Measurements from ENCODE around the gene CELF3. TPM values are rescaled to one million over a fixed set of nuclear protein-coding genes. Genes with fewer than 3 reads are reported as not detected.

CELF3 gene
- polyA plus RNA-seq, 1 of the 3 experiments (the other 2 are of a cell fraction) = 0.25 TPM

DNA sequence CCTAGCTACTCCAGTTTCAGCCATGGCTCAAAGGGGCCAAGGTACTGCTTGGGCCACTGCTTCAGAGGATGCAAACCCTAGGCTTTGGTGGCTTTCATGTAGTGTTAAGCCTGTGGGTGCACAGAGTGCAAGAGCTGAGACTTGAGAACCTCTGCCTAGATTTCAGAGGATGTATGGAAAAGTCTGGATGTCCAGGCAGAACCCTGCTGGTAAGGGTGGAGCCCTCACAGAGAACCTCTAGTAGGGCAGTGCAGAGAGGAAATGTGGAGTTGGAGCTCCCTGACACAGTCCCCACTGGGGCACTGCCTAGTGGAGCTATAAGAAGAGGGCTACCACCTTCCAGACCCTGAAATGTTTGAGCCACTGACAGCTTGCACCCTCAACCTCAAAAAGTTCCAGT, 20.9 kb upstream of the CELF3 start:
- Histone ChIP-seq H3K27me3 (ENCODE audit: insufficient read depth) (peaks cover 16% of the 10 kb centered on the region; the same call in 1 of the 2 replicates), H3K4me1 (ENCODE audit: control insufficient read depth in 1 of 2, insufficient read depth in 2 of 2, low read depth in 1 of 2, low read length in 1 of 2) (peaks cover 0 to 4% of the 10 kb centered on the region in 2 experiments; a peak in 1 of 4 replicates), H3K9me2 (no peaks in the 10 kb centered on the region), H3K9ac (no peak overlapping the region), H3K4me3 (ENCODE audit: low read depth in 2 of 2, low read length in 1 of 2) (no peak overlapping the region), H3K9me3 (no peaks in the 10 kb centered on the region), H3K27ac (ENCODE audit: low read depth in 2 of 2, low read length in 1 of 2) (no peak overlapping the region), H3K4me2 (no peak overlapping the region), H3F3A (replicated peaks; ENCODE audit: insufficient read depth) (no peaks in the 10 kb centered on the region), H3K79me2 (ENCODE audit: insufficient read depth) (no peaks in the 10 kb centered on the region), H4K20me1 (ENCODE audit: insufficient read depth) (no peaks in the 10 kb centered on the region), H2AFZ (ENCODE audit: low read depth) (no peak overlapping the region), H3K36me3 (replicated peaks in 1 of 2; ENCODE audit: control insufficient read depth in 1 of 2, insufficient read depth in 2 of 2, low read length in 1 of 2) (no peaks in the 10 kb centered on the region)
- POLR2A ChIA-PET = no interaction called here
- CTCF ChIA-PET = interaction anchor here (1.6 to 3.3 kb wide), 2 partner anchors 99 to 144 kb away, joined by 4 to 12 read pairs; no protein-coding TSS in a partner anchor
- TF ChIP-seq MXI1 (IDR thresholded peaks at IDR 0.05; ENCODE audit: low read depth, low read length) = no peak
- TF ChIP-seq TAF1 (IDR thresholded peaks at IDR 0.05; ENCODE audit: borderline replicate concordance, low read depth, low read length) = no peak
- TF ChIP-seq, protein P1, sequence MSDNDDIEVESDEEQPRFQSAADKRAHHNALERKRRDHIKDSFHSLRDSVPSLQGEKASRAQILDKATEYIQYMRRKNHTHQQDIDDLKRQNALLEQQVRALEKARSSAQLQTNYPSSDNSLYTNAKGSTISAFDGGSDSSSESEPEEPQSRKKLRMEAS (IDR thresholded peaks at IDR 0.05; ENCODE audit: low read depth) = no peak
- no peak for TF ChIP-seq SMC3 (IDR thresholded peaks at IDR 0.05; ENCODE audit: low read depth, low read length)
- TF ChIP-seq EP300 (IDR thresholded peaks at IDR 0.05; ENCODE audit: borderline replicate concordance in 1 of 2, low read depth in 1 of 2, low read length in 1 of 2) = no peak
- TF ChIP-seq, protein P2, sequence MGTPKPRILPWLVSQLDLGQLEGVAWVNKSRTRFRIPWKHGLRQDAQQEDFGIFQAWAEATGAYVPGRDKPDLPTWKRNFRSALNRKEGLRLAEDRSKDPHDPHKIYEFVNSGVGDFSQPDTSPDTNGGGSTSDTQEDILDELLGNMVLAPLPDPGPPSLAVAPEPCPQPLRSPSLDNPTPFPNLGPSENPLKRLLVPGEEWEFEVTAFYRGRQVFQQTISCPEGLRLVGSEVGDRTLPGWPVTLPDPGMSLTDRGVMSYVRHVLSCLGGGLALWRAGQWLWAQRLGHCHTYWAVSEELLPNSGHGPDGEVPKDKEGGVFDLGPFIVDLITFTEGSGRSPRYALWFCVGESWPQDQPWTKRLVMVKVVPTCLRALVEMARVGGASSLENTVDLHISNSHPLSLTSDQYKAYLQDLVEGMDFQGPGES (IDR thresholded peaks at IDR 0.05; ENCODE audit: low read depth, low read length) = no peak
- no peak for TF ChIP-seq MEF2A (IDR thresholded peaks at IDR 0.05; ENCODE audit: borderline replicate concordance, low read depth)
- TF ChIP-seq FOXM1 (IDR thresholded peaks at IDR 0.05; ENCODE audit: low read depth) = no peak
- no peak for TF ChIP-seq FOXJ3 (CRISPR knock-in tag; IDR thresholded peaks at IDR 0.05)
- no peak for TF ChIP-seq SIN3A (IDR thresholded peaks at IDR 0.05; ENCODE audit: borderline replicate concordance, low read depth, low read length)
- TF ChIP-seq GATA2 (CRISPR knock-in tag; IDR thresholded peaks at IDR 0.05) = no peak
- no peak for TF ChIP-seq POLR2AphosphoS5 (IDR thresholded peaks at IDR 0.05; ENCODE audit: low read depth, low read length)
- TF ChIP-seq ELF1 (IDR thresholded peaks at IDR 0.05) = no peak
- no peak for TF ChIP-seq EZH2phosphoT487 (IDR thresholded peaks at IDR 0.05; ENCODE audit: borderline replicate concordance, low read depth)
- TF ChIP-seq, protein P3, sequence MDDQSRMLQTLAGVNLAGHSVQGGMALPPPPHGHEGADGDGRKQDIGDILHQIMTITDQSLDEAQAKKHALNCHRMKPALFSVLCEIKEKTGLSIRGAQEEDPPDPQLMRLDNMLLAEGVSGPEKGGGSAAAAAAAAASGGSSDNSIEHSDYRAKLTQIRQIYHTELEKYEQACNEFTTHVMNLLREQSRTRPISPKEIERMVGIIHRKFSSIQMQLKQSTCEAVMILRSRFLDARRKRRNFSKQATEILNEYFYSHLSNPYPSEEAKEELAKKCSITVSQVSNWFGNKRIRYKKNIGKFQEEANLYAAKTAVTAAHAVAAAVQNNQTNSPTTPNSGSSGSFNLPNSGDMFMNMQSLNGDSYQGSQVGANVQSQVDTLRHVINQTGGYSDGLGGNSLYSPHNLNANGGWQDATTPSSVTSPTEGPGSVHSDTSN (IDR thresholded peaks at IDR 0.05) = no peak
- no peak for TF ChIP-seq RCOR1 (IDR thresholded peaks at IDR 0.05; ENCODE audit: low read length)
- no peak for DNase-seq

DNA sequence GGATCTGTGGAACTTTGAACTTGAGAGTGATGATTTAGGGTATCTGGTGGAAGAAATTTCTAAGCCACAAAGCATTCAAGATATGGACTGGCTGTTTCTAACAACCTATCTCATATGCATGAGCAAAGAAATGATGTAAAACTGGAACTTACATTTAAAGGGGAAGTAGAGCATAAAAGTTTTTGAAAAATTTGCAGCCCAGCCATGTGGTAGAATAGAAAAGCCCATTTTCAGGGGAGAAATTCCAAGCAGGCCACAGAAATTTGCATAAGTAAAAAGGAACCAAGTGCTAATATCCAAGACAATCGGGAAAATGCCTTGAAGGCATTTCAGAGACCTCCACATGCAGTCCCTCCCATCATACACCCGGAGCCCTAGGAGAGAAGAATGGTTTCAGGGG, 20.4 kb upstream of the CELF3 start:
- no peaks in the 10 kb centered on the region for H4K20me1 ChIP-seq (ENCODE audit: insufficient read depth)
- no peak for DNase-seq
- H3K4me2 ChIP-seq = no peak overlapping the region
- no peak overlapping the region for H3K27ac ChIP-seq (ENCODE audit: low read depth in 2 of 2, low read length in 1 of 2)
- H3K9ac ChIP-seq = no peak overlapping the region
- H3K9me2 ChIP-seq = no peaks in the 10 kb centered on the region
- H2AFZ ChIP-seq (ENCODE audit: low read depth) = no peak overlapping the region
- H3K4me1 ChIP-seq (ENCODE audit: control insufficient read depth in 1 of 2, insufficient read depth in 2 of 2, low read depth in 1 of 2, low read length in 1 of 2) = peaks cover 0 to 4% of the 10 kb centered on the region in 2 experiments; a peak in 1 of 4 replicates
- H3K36me3 ChIP-seq (replicated peaks in 1 of 2; ENCODE audit: control insufficient read depth in 1 of 2, insufficient read depth in 2 of 2, low read length in 1 of 2) = no peaks in the 10 kb centered on the region
- peaks cover 12% of the 10 kb centered on the region; the same call in 1 of the 2 replicates for H3K27me3 ChIP-seq (ENCODE audit: insufficient read depth)
- H3K4me3 ChIP-seq (ENCODE audit: low read depth in 2 of 2, low read length in 1 of 2) = no peak overlapping the region
- ChIA-PET POLR2A (no interaction called here), CTCF (interaction anchor here (3.3 kb wide), 1 partner anchor 99 kb away, joined by 12 read pairs; no protein-coding TSS in a partner anchor)
- H3K79me2 ChIP-seq (ENCODE audit: insufficient read depth) = no peaks in the 10 kb centered on the region
- H3F3A ChIP-seq (replicated peaks; ENCODE audit: insufficient read depth) = no peaks in the 10 kb centered on the region
- WGBS (ENCODE audit: low lambda C conversion rate) = 36% methylated on average over 2 of the region's 2 CpGs
- H3K9me3 ChIP-seq = no peaks in the 10 kb centered on the region
- TF ChIP-seq NFIC (IDR thresholded peaks at IDR 0.05; ENCODE audit: borderline replicate concordance) (no peak), SMC3 (IDR thresholded peaks at IDR 0.05; ENCODE audit: low read depth, low read length) (no peak), GATA2 (CRISPR knock-in tag; IDR thresholded peaks at IDR 0.05) (no peak), RCOR1 (IDR thresholded peaks at IDR 0.05; ENCODE audit: low read length) (no peak), FOSL2 (IDR thresholded peaks at IDR 0.05; ENCODE audit: borderline replicate concordance, low read depth) (no peak), FOXJ3 (CRISPR knock-in tag; IDR thresholded peaks at IDR 0.05) (no peak), JUND (IDR thresholded peaks at IDR 0.05) (no peak), TCF12 (IDR thresholded peaks at IDR 0.05) (no peak)
- TF ChIP-seq, protein P3 (IDR thresholded peaks at IDR 0.05) = no peak
- TF ChIP-seq, protein P1 (IDR thresholded peaks at IDR 0.05; ENCODE audit: low read depth) = no peak
- TF ChIP-seq, protein P4, sequence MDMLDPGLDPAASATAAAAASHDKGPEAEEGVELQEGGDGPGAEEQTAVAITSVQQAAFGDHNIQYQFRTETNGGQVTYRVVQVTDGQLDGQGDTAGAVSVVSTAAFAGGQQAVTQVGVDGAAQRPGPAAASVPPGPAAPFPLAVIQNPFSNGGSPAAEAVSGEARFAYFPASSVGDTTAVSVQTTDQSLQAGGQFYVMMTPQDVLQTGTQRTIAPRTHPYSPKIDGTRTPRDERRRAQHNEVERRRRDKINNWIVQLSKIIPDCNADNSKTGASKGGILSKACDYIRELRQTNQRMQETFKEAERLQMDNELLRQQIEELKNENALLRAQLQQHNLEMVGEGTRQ (IDR thresholded peaks at IDR 0.05; ENCODE audit: borderline replicate concordance, low read depth, low read length) = no peak

Data from SK-N-SH (cell line).